Endothelial cell of umbilical vein (primary cell): ENCODE measurements around the gene STK39. TPM values are rescaled to one million over a fixed set of nuclear protein-coding genes. Genes with fewer than 3 reads are reported as not detected.

Experiments
- BruUV-seq: library from RNA; stranded (reverse); fragments of 400-500 nt; replicated peaks from 2 replicates; lab custom pipeline; 2021; lab: Mats Ljungman, UMichigan
- CTCF ChIA-PET: fragments of 300-600, 350-600 bp; sonication (Branson Sonifier 250); formaldehyde crosslinking; loops from one replicate; lab custom pipeline; 2021; ENCODE audit warnings: antibody characterized with exemption, inconsistent platforms; lab: Charles Lee
- POLR2A ChIA-PET: fragments of 300-600, 350-600 bp; sonication (Branson Sonifier 250); formaldehyde crosslinking; loops from one replicate; lab custom pipeline; 2021; ENCODE audit warnings: antibody characterized with exemption, inconsistent platforms; lab: Charles Lee
- DNase-seq: peaks from one replicate; pipeline ENCODE4 v3.0.0-alpha.2; 2011; ENCODE audit warnings: low read depth, low spot score
- FAIRE-seq: peaks from 2 replicates; lab custom pipeline; 2011; peaks lifted over from hg19 to GRCh38; lab: Jason Lieb, UNC
- H2AFZ ChIP-seq: 2 replicates; pipeline ENCODE4 v1.6.0; 2012; ENCODE audit warnings: low read depth, low read length, control low read depth, inconsistent platforms
- H3K27ac ChIP-seq: 2 replicates; pipeline ENCODE4 v1.5.1; 2011; ENCODE audit warnings: low read depth, mild to moderate bottlenecking, control low read depth, low read length, moderate library complexity; ENCODE audit not compliant: insufficient read depth
- H3K27me3 ChIP-seq, 2 experiments: 2 replicates each; pipeline versions ENCODE4 v1.6.0 to v1.6.1; 2011; ENCODE audit warnings: low read length in 2 of 2, mixed read lengths in 1 of 2; ENCODE audit not compliant: control insufficient read depth in 2 of 2, insufficient read depth in 2 of 2
- H3K36me3 ChIP-seq, 2 experiments: 2 replicates in 1 of 2; 3 replicates in 1 of 2; pipeline ENCODE4 v1.5.1; 2011; ENCODE audit warnings: low read length in 2 of 2, mild to moderate bottlenecking in 1 of 2, moderate library complexity in 1 of 2; ENCODE audit not compliant: control insufficient read depth in 2 of 2, insufficient read depth in 2 of 2; ENCODE audit errors: extremely low read depth in 1 of 2
- H3K4me1 ChIP-seq: 3 replicates; pipeline ENCODE4 v1.5.1; 2011; ENCODE audit warnings: mild to moderate bottlenecking, low read length; ENCODE audit not compliant: control insufficient read depth, insufficient read depth; ENCODE audit errors: extremely low read depth
- H3K4me2 ChIP-seq: 2 replicates; pipeline ENCODE4 v1.6.1; 2011; ENCODE audit warnings: low read length, control low read depth, mixed read lengths; ENCODE audit not compliant: insufficient read depth
- H3K4me3 ChIP-seq, 3 experiments: fragments of 200-600 bp in 1 of 3; sonication (generic), shearing (Covaris generic) in 1 of 3; replicated peaks in 1 of 3; 2 replicates each; pipeline ENCODE4 v1.5.1; 2011 to 2016; ENCODE audit warnings: control low read depth in 3 of 3, low read length in 3 of 3, mild to moderate bottlenecking in 2 of 3, inconsistent platforms in 1 of 3, low read depth in 1 of 3, moderate library complexity in 1 of 3; ENCODE audit not compliant: insufficient read depth in 1 of 3
- H3K79me2 ChIP-seq: 2 replicates; pipeline ENCODE4 v1.6.0; 2012; ENCODE audit warnings: low read length, inconsistent platforms; ENCODE audit not compliant: control insufficient read depth, insufficient read depth
- H3K9ac ChIP-seq: replicated peaks from 2 replicates; pipeline ENCODE3; 2011; ENCODE audit warnings: low read length, control low read depth; ENCODE audit not compliant: insufficient read depth; ENCODE audit errors: extremely low read depth
- H3K9me1 ChIP-seq: replicated peaks from 3 replicates; pipeline ENCODE4 v1.6.0; 2011; ENCODE audit warnings: mild to moderate bottlenecking, low read length; ENCODE audit not compliant: control insufficient read depth, insufficient read depth; ENCODE audit errors: extremely low read depth
- H3K9me3 ChIP-seq: replicated peaks from 2 replicates; pipeline ENCODE4 v1.5.1; 2012; ENCODE audit warnings: low read length, inconsistent platforms; ENCODE audit not compliant: control insufficient read depth, insufficient read depth
- H4K20me1 ChIP-seq: replicated peaks from 2 replicates; pipeline ENCODE3; 2011; ENCODE audit warnings: mild to moderate bottlenecking, low read length; ENCODE audit not compliant: control insufficient read depth, insufficient read depth; ENCODE audit errors: extremely low read depth
- EZH2 ChIP-seq: IDR thresholded peaks from 2 replicates; pipeline ENCODE4 v1.6.1; 2012; ENCODE audit warnings: borderline replicate concordance, low read depth, mild to moderate bottlenecking, moderate library complexity, low read length, inconsistent platforms; ENCODE audit not compliant: severe bottlenecking
- FOS ChIP-seq: IDR thresholded peaks from 2 replicates; pipeline ENCODE4 v1.6.1; 2011; ENCODE audit warnings: mild to moderate bottlenecking, low read length, moderate library complexity, borderline replicate concordance; ENCODE audit not compliant: insufficient read depth
- GATA2 ChIP-seq: IDR thresholded peaks from 2 replicates; pipeline ENCODE4 v1.7.0; 2011; ENCODE audit warnings: low read depth, mild to moderate bottlenecking, moderate library complexity, mixed read lengths, low read length; ENCODE audit not compliant: insufficient read length, insufficient read depth
- JUN ChIP-seq: IDR thresholded peaks from 2 replicates; pipeline ENCODE4 v1.6.1; 2011; ENCODE audit warnings: borderline replicate concordance, low read depth; ENCODE audit not compliant: insufficient read length, insufficient read depth
- MYC ChIP-seq: IDR thresholded peaks from one replicate; pipeline ENCODE4 v1.6.1; 2011; ENCODE audit warnings: mild to moderate bottlenecking, low read depth, low read length
- POLR2A ChIP-seq: IDR thresholded peaks from 2 replicates; pipeline ENCODE4 v1.6.1; 2012; ENCODE audit warnings: low read depth, mild to moderate bottlenecking, control low read depth, low read length
- POLR2AphosphoS5 ChIP-seq: IDR thresholded peaks from 2 replicates; pipeline ENCODE4 v1.6.1; 2012; ENCODE audit warnings: low read depth, mild to moderate bottlenecking, control low read depth, low read length, moderate library complexity; ENCODE audit not compliant: insufficient read depth
- dilution Hi-C: fragments of 300-500 bp; cut with MboI; formaldehyde crosslinking; loops from one replicate; pipeline ENCODE4 v1.15.0; 2019; ENCODE audit warnings: low sequenced_read_pairs; ENCODE audit not compliant: extremely low pct_ligation_motif_present
- intact Hi-C: fragments of 100-400 bp; cut with micrococcal nuclease; formaldehyde crosslinking; loops from one replicate; pipeline ENCODE4 v1.10.0; 2022
- polyA plus RNA-seq, 4 experiments: library from polyadenylated mRNA; depleted of rRNA in 3 of 4; stranded (reverse) in 3 of 4; unstranded in 1 of 4; fragments of >200 nt; gene quantifications; 2 replicates each; pipeline versions ENCODE4 v1.2.1 to v1.2.3, GENCODE V29; 2011 to 2012; ENCODE audit warnings: missing spikeins in 1 of 4
- total RNA-seq: library from RNA; stranded (reverse); gene quantifications from 2 replicates; pipeline ENCODE4 v1.2.3, GENCODE V29; 2021
- TF ChIP-seq, protein P1 (sequence below), 2 donors: IDR thresholded peaks; 1 replicate in 1 of 2; 2 replicates in 1 of 2; pipeline ENCODE4 v1.5.1; 2011; ENCODE audit warnings: low read length in 2 of 2, mild to moderate bottlenecking in 2 of 2, moderate library complexity in 2 of 2, control low read depth in 1 of 2, inconsistent platforms in 1 of 2, low read depth in 1 of 2; ENCODE audit not compliant: insufficient read depth in 1 of 2; ENCODE audit errors: extremely low read depth in 1 of 2
- TF ChIP-seq, protein P2 (sequence below): IDR thresholded peaks from 2 replicates; pipeline ENCODE4 v1.6.1; 2011; ENCODE audit not compliant: insufficient read depth, insufficient read length

The STK39 gene
- total and polyA plus RNA-seq, 2 donors (not counting 3 experiments of a cell fraction or from before 2014, with no cell fraction given): 4.6 to 13.1 TPM

DNA sequence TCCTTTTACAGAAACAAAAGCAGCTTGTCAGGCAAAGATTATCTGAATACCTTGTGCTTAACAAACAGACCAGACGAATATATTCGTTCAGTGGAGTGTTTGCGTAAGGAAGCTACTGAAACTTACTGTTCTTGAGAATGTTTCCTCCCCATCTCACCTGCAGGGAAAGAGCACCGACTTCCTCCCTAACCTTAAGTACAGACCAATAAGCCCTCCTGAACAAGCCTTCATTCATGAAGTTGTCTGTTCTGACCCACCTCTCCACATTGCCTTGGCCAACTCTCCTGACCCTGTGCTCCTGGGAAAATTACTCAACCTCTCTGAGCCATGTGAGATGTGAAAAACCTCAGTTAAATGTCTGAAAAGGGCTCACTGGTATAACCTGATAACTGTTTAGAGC, 35.2 kb downstream of the STK39 start:
- CTCF ChIA-PET: no interaction called here
- TF ChIP-seq MYC: no peak
- no peak for TF ChIP-seq JUN
- TF ChIP-seq EZH2: no peak
- TF ChIP-seq, protein P1, sequence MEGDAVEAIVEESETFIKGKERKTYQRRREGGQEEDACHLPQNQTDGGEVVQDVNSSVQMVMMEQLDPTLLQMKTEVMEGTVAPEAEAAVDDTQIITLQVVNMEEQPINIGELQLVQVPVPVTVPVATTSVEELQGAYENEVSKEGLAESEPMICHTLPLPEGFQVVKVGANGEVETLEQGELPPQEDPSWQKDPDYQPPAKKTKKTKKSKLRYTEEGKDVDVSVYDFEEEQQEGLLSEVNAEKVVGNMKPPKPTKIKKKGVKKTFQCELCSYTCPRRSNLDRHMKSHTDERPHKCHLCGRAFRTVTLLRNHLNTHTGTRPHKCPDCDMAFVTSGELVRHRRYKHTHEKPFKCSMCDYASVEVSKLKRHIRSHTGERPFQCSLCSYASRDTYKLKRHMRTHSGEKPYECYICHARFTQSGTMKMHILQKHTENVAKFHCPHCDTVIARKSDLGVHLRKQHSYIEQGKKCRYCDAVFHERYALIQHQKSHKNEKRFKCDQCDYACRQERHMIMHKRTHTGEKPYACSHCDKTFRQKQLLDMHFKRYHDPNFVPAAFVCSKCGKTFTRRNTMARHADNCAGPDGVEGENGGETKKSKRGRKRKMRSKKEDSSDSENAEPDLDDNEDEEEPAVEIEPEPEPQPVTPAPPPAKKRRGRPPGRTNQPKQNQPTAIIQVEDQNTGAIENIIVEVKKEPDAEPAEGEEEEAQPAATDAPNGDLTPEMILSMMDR (IDR thresholded peaks at IDR 0.05; ENCODE audit: extremely low read depth in 1 of 2, insufficient read depth in 1 of 2, low read depth in 1 of 2, low read length in 2 of 2): no peak
- TF ChIP-seq FOS: no peak
- Histone ChIP-seq H3K79me2 (peaks cover 2% of the 10 kb centered on the region), H3K9me3 (no peaks in the 10 kb centered on the region), H3K4me2 (no peak overlapping the region), H3K9me1 (no peaks in the 10 kb centered on the region), H3K4me3 (no peak overlapping the region), H3K27ac (no peak overlapping the region), H3K27me3 (no peaks in the 10 kb centered on the region), H3K4me1 (peaks cover 28% of the 10 kb centered on the region), H3K36me3 (no peaks in the 10 kb centered on the region), H2AFZ (no peak overlapping the region), H4K20me1 (no peaks in the 10 kb centered on the region), H3K9ac (no peak overlapping the region)
- DNase-seq: no peak
- dilution Hi-C loops: no loop called here
- POLR2A ChIA-PET: no interaction called here
- no TSS peak for BruUV-seq
- FAIRE-seq: no peak
- intact Hi-C loops: no loop called here

DNA sequence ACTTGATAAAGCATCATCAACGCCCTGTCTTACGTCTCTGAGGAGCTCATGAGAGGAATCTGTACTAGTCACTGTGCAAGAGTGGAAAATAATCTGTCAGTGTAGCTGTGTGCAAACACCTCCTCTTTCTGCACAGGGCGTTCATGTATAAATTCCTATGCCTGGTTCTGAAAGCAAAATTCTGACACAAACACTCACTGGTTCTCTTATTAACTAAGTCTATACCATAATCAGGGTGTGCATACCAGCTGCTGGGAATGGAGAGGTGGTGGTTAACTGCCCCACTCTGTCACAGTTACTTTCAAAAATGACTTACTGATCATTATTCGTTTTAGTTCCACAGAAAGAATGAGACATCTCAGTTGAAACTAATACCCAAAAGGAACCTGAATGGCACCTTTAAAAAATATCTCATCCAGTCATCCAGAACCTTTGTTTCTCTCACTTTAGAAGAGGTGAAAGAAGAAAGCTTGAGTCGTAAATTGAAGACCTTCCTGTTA, 35.7 kb downstream of the STK39 start:
- H3K27me3 ChIP-seq: no peaks in the 10 kb centered on the region
- H4K20me1 ChIP-seq: no peaks in the 10 kb centered on the region
- no peaks in the 10 kb centered on the region for H3K36me3 ChIP-seq
- H3K79me2 ChIP-seq: peaks cover 2% of the 10 kb centered on the region
- peaks cover 27% of the 10 kb centered on the region for H3K4me1 ChIP-seq
- no peak overlapping the region for H3K27ac ChIP-seq
- H2AFZ ChIP-seq: no peak overlapping the region
- ChIA-PET CTCF (no interaction called here), POLR2A (no interaction called here)
- no peaks in the 10 kb centered on the region for H3K9me1 ChIP-seq
- dilution Hi-C loops (no loop called here), intact Hi-C loops (loop anchor here (1.0 to 2.0 kb wide), 2 partner anchors 19 to 36 kb away; partner anchors contain the start of gene STK39)
- H3K9me3 ChIP-seq: no peaks in the 10 kb centered on the region
- TF ChIP-seq JUN (no peak), GATA2 (no peak), POLR2AphosphoS5 (no peak), MYC (no peak), POLR2A (no peak), FOS (no peak), EZH2 (no peak)
- TF ChIP-seq, protein P2, sequence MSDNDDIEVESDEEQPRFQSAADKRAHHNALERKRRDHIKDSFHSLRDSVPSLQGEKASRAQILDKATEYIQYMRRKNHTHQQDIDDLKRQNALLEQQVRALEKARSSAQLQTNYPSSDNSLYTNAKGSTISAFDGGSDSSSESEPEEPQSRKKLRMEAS: no peak
- TF ChIP-seq, protein P1 (IDR thresholded peaks at IDR 0.05; ENCODE audit: extremely low read depth in 1 of 2, insufficient read depth in 1 of 2, low read depth in 1 of 2, low read length in 2 of 2): no peak
- H3K4me2 ChIP-seq: peak overlapping the region; percentile 52
- H3K9ac ChIP-seq: no peak overlapping the region
- FAIRE-seq (no peak), DNase-seq (no peak)
- no peak overlapping the region for H3K4me3 ChIP-seq
- BruUV-seq: TSS peak; percentile 92
